Panc1 (cell line): ENCODE measurements around the gene LHPP.

Experiments
- CTCF ChIP-seq: fragments of 450-650 bp; IDR thresholded peaks from 2 replicates; pipeline ENCODE4 v1.5.1; 2017; ENCODE audit warnings: mild to moderate bottlenecking
- POLR2AphosphoS5 ChIP-seq: IDR thresholded peaks from 2 replicates; pipeline ENCODE4 v1.6.1; 2012; ENCODE audit warnings: mild to moderate bottlenecking, low read depth, low read length, moderate library complexity
- SIN3A ChIP-seq: IDR thresholded peaks from 2 replicates; pipeline ENCODE4 v1.6.1; 2012; ENCODE audit warnings: low read depth, mild to moderate bottlenecking, low read length, moderate library complexity, borderline replicate concordance; ENCODE audit not compliant: insufficient read depth
- TF ChIP-seq, protein P1 (sequence below), 2 experiments: IDR thresholded peaks; 2 replicates each; pipeline ENCODE4 v1.6.1; 2011 to 2012; ENCODE audit warnings: low read depth in 2 of 2, control low read depth in 1 of 2, low read length in 1 of 2, mild to moderate bottlenecking in 1 of 2, moderate library complexity in 1 of 2; ENCODE audit not compliant: insufficient read depth in 1 of 2

GRCh38 chr10:124546055-124546369 lies 84.4 kb downstream of the LHPP start:
- no peak for TF ChIP-seq CTCF
- no peak for TF ChIP-seq POLR2AphosphoS5
- TF ChIP-seq, protein P1, sequence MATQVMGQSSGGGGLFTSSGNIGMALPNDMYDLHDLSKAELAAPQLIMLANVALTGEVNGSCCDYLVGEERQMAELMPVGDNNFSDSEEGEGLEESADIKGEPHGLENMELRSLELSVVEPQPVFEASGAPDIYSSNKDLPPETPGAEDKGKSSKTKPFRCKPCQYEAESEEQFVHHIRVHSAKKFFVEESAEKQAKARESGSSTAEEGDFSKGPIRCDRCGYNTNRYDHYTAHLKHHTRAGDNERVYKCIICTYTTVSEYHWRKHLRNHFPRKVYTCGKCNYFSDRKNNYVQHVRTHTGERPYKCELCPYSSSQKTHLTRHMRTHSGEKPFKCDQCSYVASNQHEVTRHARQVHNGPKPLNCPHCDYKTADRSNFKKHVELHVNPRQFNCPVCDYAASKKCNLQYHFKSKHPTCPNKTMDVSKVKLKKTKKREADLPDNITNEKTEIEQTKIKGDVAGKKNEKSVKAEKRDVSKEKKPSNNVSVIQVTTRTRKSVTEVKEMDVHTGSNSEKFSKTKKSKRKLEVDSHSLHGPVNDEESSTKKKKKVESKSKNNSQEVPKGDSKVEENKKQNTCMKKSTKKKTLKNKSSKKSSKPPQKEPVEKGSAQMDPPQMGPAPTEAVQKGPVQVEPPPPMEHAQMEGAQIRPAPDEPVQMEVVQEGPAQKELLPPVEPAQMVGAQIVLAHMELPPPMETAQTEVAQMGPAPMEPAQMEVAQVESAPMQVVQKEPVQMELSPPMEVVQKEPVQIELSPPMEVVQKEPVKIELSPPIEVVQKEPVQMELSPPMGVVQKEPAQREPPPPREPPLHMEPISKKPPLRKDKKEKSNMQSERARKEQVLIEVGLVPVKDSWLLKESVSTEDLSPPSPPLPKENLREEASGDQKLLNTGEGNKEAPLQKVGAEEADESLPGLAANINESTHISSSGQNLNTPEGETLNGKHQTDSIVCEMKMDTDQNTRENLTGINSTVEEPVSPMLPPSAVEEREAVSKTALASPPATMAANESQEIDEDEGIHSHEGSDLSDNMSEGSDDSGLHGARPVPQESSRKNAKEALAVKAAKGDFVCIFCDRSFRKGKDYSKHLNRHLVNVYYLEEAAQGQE (IDR thresholded peaks at IDR 0.05; ENCODE audit: insufficient read depth in 1 of 2, low read depth in 2 of 2, low read length in 1 of 2) = no peak
- no peak for TF ChIP-seq SIN3A
